H1 (cell line): ENCODE results near the gene INPP5F. TPM values are rescaled to one million over a fixed set of nuclear protein-coding genes. Genes with fewer than 3 reads are reported as not detected.

Source experiments
- CTCF ChIA-PET: fragments of 300-600 bp; sonication (Branson Sonifier 250); formaldehyde crosslinking; loops from one replicate; lab custom pipeline; 2021; ENCODE audit not compliant: partially characterized antibody; lab: Charles Lee
- POLR2A ChIA-PET: fragments of 300-600 bp; sonication (Branson Sonifier 250); formaldehyde crosslinking; loops from one replicate; lab custom pipeline; 2021; ENCODE audit warnings: inconsistent platforms; ENCODE audit not compliant: partially characterized antibody; lab: Charles Lee
- DNase-seq, 2 experiments: peaks; one replicate each; pipeline versions ENCODE4 v3.0.0 to v3.0.0-alpha.2; 2010 to 2022; ENCODE audit warnings: low spot score in 2 of 2, low read depth in 1 of 2, mixed read lengths in 1 of 2
- FAIRE-seq: peaks from 2 replicates; lab custom pipeline; 2011; peaks lifted over from hg19 to GRCh38; lab: Jason Lieb, UNC
- H2AFZ ChIP-seq: 2 replicates; pipeline ENCODE4 v1.8.1; 2012; ENCODE audit warnings: low read length, inconsistent platforms
- H2AK5ac ChIP-seq: 2 replicates; pipeline ENCODE4 v1.6.1; 2013; ENCODE audit warnings: low read depth, low read length
- H2BK120ac ChIP-seq: replicated peaks from 2 replicates; pipeline ENCODE3; 2013; ENCODE audit warnings: low read depth, low read length, inconsistent platforms
- H2BK12ac ChIP-seq: 2 replicates; pipeline ENCODE4 v1.6.1; 2013; ENCODE audit warnings: low read depth, low read length
- H2BK15ac ChIP-seq: 2 replicates; pipeline ENCODE4 v1.6.1; 2013; ENCODE audit warnings: low read length
- H2BK20ac ChIP-seq: 2 replicates; pipeline ENCODE4 v1.6.1; 2013; ENCODE audit warnings: low read length
- H2BK5ac ChIP-seq: 2 replicates; pipeline ENCODE4 v1.6.1; 2013; ENCODE audit warnings: low read depth, low read length
- H3K14ac ChIP-seq: 2 replicates; pipeline ENCODE4 v1.6.1; 2013; ENCODE audit warnings: inconsistent platforms; ENCODE audit not compliant: insufficient read length
- H3K18ac ChIP-seq: 2 replicates; pipeline ENCODE4 v1.6.1; 2013; ENCODE audit warnings: low read length; ENCODE audit errors: extremely low read depth
- H3K23ac ChIP-seq: 2 replicates; pipeline ENCODE4 v1.6.1; 2013; ENCODE audit warnings: inconsistent platforms; ENCODE audit not compliant: insufficient read length
- H3K23me2 ChIP-seq: 2 replicates; pipeline ENCODE4 v1.6.1; 2013; ENCODE audit warnings: low read depth, low read length
- H3K27ac ChIP-seq: 2 replicates; pipeline ENCODE4 v1.6.1; 2011; ENCODE audit warnings: low read depth, low read length, inconsistent platforms
- H3K27me3 ChIP-seq, 4 experiments: replicated peaks in 1 of 4; 1 replicate in 1 of 4; 2 replicates in 3 of 4; pipeline versions ENCODE4 v1.6.1 to v1.8.1; 2011 to 2013; ENCODE audit warnings: low read length in 3 of 4, mild to moderate bottlenecking in 3 of 4, inconsistent platforms in 2 of 4, mixed read lengths in 2 of 4, moderate library complexity in 1 of 4; ENCODE audit not compliant: control insufficient read depth in 3 of 4, insufficient read depth in 3 of 4; ENCODE audit errors: extremely low read depth in 1 of 4
- H3K36me3 ChIP-seq, 4 experiments: 2 replicates each; pipeline versions ENCODE4 v1.6.1 to v1.8.1; 2011 to 2013; ENCODE audit warnings: mild to moderate bottlenecking in 4 of 4, low read length in 3 of 4, moderate library complexity in 2 of 4, control low read depth in 1 of 4, inconsistent platforms in 1 of 4; ENCODE audit not compliant: insufficient read depth in 4 of 4, control insufficient read depth in 2 of 4
- H3K4ac ChIP-seq: replicated peaks from 2 replicates; pipeline ENCODE3; 2013; ENCODE audit warnings: low read length, low read depth, mixed read lengths, inconsistent platforms; ENCODE audit not compliant: insufficient read length
- H3K4me1 ChIP-seq, 4 experiments: replicated peaks in 1 of 4; 1 replicate in 1 of 4; 2 replicates in 3 of 4; pipeline versions ENCODE4 v1.6.1 to v1.8.1; 2011 to 2013; ENCODE audit warnings: low read length in 3 of 4, inconsistent platforms in 2 of 4, mixed read lengths in 1 of 4; ENCODE audit not compliant: insufficient read depth in 4 of 4, control insufficient read depth in 3 of 4
- H3K4me2 ChIP-seq, 2 experiments: 2 replicates each; pipeline versions ENCODE4 v1.6.1 to v1.8.1; 2011 to 2013; ENCODE audit warnings: low read depth in 2 of 2, low read length in 2 of 2, control low read depth in 1 of 2, inconsistent platforms in 1 of 2, mild to moderate bottlenecking in 1 of 2; ENCODE audit not compliant: insufficient read depth in 1 of 2
- H3K4me3 ChIP-seq, 4 experiments: fragments of 200-600, 300-600 bp in 1 of 4; sonication (generic), shearing (Covaris generic), sonication (Bioruptor Twin) in 1 of 4; 2 replicates each; pipeline versions ENCODE4 v1.5.1 to v1.8.1; 2011 to 2016; ENCODE audit warnings: low read length in 4 of 4, low read depth in 3 of 4, control low read depth in 2 of 4, inconsistent platforms in 2 of 4, mild to moderate bottlenecking in 2 of 4, mixed read lengths in 1 of 4, moderate library complexity in 1 of 4; ENCODE audit not compliant: insufficient read depth in 2 of 4; ENCODE audit errors: extremely low read depth in 1 of 4
- H3K56ac ChIP-seq: replicated peaks from 2 replicates; pipeline ENCODE3; 2013; ENCODE audit warnings: low read depth, mild to moderate bottlenecking, mixed read lengths, low read length, inconsistent platforms; ENCODE audit not compliant: insufficient read length
- H3K79me1 ChIP-seq: 2 replicates; pipeline ENCODE4 v1.6.1; 2013; ENCODE audit warnings: low read depth, low read length, control low read depth
- H3K79me2 ChIP-seq, 2 experiments: 2 replicates each; pipeline versions ENCODE4 v1.6.1 to v1.8.1; 2012 to 2013; ENCODE audit warnings: low read length in 2 of 2, mild to moderate bottlenecking in 2 of 2, inconsistent platforms in 1 of 2; ENCODE audit not compliant: insufficient read depth in 2 of 2, control insufficient read depth in 1 of 2
- H3K9ac ChIP-seq, 4 experiments: replicated peaks in 1 of 4; 1 replicate in 1 of 4; 2 replicates in 3 of 4; pipeline versions ENCODE4 v1.6.1 to v1.8.1; 2011 to 2013; ENCODE audit warnings: low read depth in 3 of 4, low read length in 3 of 4, control low read depth in 2 of 4, mild to moderate bottlenecking in 2 of 4, moderate library complexity in 2 of 4, inconsistent platforms in 1 of 4; ENCODE audit errors: extremely low read depth in 1 of 4
- H3K9me3 ChIP-seq, 2 experiments: 2 replicates each; pipeline versions ENCODE4 v1.6.1 to v1.8.1; 2012 to 2013; ENCODE audit warnings: mild to moderate bottlenecking in 2 of 2, moderate library complexity in 2 of 2, control low read depth in 1 of 2, inconsistent platforms in 1 of 2, low read depth in 1 of 2, low read length in 1 of 2, mixed read lengths in 1 of 2; ENCODE audit not compliant: insufficient read depth in 2 of 2
- H4K20me1 ChIP-seq, 2 experiments: replicated peaks in 1 of 2; 2 replicates each; pipeline versions ENCODE3 to v1.8.1; 2011 to 2013; ENCODE audit warnings: inconsistent platforms in 2 of 2, low read length in 2 of 2, mild to moderate bottlenecking in 1 of 2; ENCODE audit not compliant: insufficient read depth in 2 of 2, control insufficient read depth in 1 of 2
- H4K5ac ChIP-seq: 2 replicates; pipeline ENCODE4 v1.6.1; 2013; ENCODE audit warnings: low read length, low read depth, mixed read lengths, inconsistent platforms; ENCODE audit not compliant: insufficient read length
- H4K8ac ChIP-seq: 2 replicates; pipeline ENCODE4 v1.8.0; 2013; ENCODE audit warnings: mild to moderate bottlenecking, moderate library complexity, low read length, inconsistent platforms; ENCODE audit not compliant: insufficient read depth; ENCODE audit errors: extremely low read depth
- H4K91ac ChIP-seq: replicated peaks from 2 replicates; pipeline ENCODE3; 2013; ENCODE audit warnings: low read length, mixed read lengths, inconsistent platforms; ENCODE audit not compliant: insufficient read length
- YY1 ChIP-seq: IDR thresholded peaks from 2 replicates; pipeline ENCODE4 v1.6.1; 2011; ENCODE audit warnings: low read depth, mild to moderate bottlenecking, low read length
- WGBS, 2 experiments: shearing (Covaris generic) in 1 of 2; methylation state at CpG; one replicate each; pipeline versions ENCODE4 v1.1.6 to v1.1.7; 2013 to 2015; ENCODE audit warnings: low lambda C conversion rate in 2 of 2, mixed read lengths in 2 of 2, inconsistent platforms in 1 of 2, low coverage in 1 of 2, missing lambda C conversion rate in 1 of 2; ENCODE audit not compliant: insufficient replicate concordance in 2 of 2, insufficient coverage in 1 of 2, insufficient read length in 1 of 2; ENCODE audit errors: extremely low coverage in 1 of 2, missing lambda C conversion rate in 1 of 2; 5-methylcytosine and 5-hydroxymethylcytosine counted together
- polyA plus RNA-seq, 7 experiments: library from polyadenylated mRNA; depleted of rRNA in 3 of 7; stranded (reverse) in 5 of 7; unstranded in 2 of 7; fragments of >200 nt in 5 of 7; fragments of 200-250 nt in 2 of 7; gene quantifications; 1 replicate in 5 of 7; 2 replicates in 1 of 7; 4 replicates in 1 of 7; pipeline versions ENCODE4 v1.2.1 to v1.2.3, GENCODE V29; 2011 to 2013; ENCODE audit warnings: missing spikeins in 2 of 7, mixed read lengths in 2 of 7
- total RNA-seq: library from RNA; stranded (reverse); fragmentation: NEBNext Ultra II Directional; extraction: Animal tissue kit (Norgen Biotek cat#: 25700); gene quantifications from 2 replicates; pipeline ENCODE4 v1.2.1, GENCODE V29; 2021

The INPP5F gene
- total and polyA plus RNA-seq, 2 of the 8 experiments (the other 6 are each of a cell fraction or from before 2014, with no cell fraction given) = 50.1 to 101 TPM

DNA sequence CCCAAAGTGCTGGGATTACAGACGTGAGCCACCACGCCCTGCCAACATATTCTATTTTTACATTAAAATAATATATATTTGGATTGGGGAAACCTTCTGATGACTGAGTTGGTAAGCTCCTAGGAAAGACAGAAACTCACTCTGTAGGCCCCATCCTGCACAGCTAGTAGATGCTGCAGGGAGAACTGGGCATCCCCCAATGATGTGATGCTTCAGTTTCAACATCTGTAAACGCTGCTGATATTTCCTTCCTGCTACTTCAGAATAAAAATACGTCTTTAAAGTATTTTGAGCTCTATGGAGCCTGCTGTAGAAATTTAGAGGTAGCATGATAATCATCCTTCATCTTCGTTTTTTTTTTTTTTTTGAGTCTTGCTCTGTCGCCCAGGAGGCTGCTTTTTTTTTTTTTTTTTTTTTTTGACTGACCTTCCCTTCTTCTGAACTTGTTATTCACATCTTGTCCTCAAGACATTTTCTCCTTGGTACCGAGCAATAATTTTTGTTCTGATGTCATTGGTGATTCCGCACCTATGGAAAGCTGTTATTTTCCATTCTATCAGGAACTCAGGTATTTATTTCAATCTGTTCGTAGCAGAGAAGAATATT lies 21.8 kb upstream of the INPP5F start:
- Histone ChIP-seq H2BK20ac (no peak overlapping the region), H4K5ac (no peak overlapping the region), H3K9ac (no peak overlapping the region), H3K36me3 (0 out of 8 replicates have a peak, but pooled peaks cover 0 to 3% (median 0%) of the 10 kb centered on the region in 4 experiments), H4K91ac (no peak overlapping the region), H4K8ac (no peak overlapping the region), H3K4me3 (no peak overlapping the region), H2BK5ac (no peak overlapping the region), H3K4ac (no peak overlapping the region), H3K23me2 (no peaks in the 10 kb centered on the region), H3K18ac (no peak overlapping the region), H3K79me2 (no peaks in the 10 kb centered on the region), H3K27me3 (no peaks in the 10 kb centered on the region), H3K9me3 (peaks cover 5 to 16% of the 10 kb centered on the region in 2 experiments; a peak in 2 of 4 replicates), H2BK15ac (no peak overlapping the region), H3K27ac (no peak overlapping the region), H2AFZ (no peak overlapping the region), H3K4me2 (no peak overlapping the region), H2BK12ac (no peak overlapping the region), H2BK120ac (no peak overlapping the region), H3K23ac (no peak overlapping the region), H3K14ac (no peak overlapping the region), H4K20me1 (no peaks in the 10 kb centered on the region), H2AK5ac (no peak overlapping the region), H3K79me1 (no peaks in the 10 kb centered on the region), H3K4me1 (peaks cover 0 to 6% (median 5%) of the 10 kb centered on the region in 4 experiments; a peak in 4 of 7 replicates), H3K56ac (no peak overlapping the region)
- DNase-seq (no peak), FAIRE-seq (no peak)
- no peak for TF ChIP-seq YY1
- WGBS, 2 experiments = 90% methylated on average over 7 of the region's 9 CpGs; no CpG with 5 or more reads in 1 of the 2 experiments
- POLR2A ChIA-PET = interaction anchor here (0.6 to 1.2 kb wide), 3 partner anchors 14 to 202 kb away, joined by 3 to 4 read pairs (median 3); no protein-coding TSS in a partner anchor
- CTCF ChIA-PET = interaction anchor here (0.6 to 1.6 kb wide), 5 partner anchors 17 to 156 kb away, joined by 3 to 6 read pairs (median 3); no protein-coding TSS in a partner anchor
